ENCODE results near the gene ATOH8.

ATOH8 gene

DNA sequence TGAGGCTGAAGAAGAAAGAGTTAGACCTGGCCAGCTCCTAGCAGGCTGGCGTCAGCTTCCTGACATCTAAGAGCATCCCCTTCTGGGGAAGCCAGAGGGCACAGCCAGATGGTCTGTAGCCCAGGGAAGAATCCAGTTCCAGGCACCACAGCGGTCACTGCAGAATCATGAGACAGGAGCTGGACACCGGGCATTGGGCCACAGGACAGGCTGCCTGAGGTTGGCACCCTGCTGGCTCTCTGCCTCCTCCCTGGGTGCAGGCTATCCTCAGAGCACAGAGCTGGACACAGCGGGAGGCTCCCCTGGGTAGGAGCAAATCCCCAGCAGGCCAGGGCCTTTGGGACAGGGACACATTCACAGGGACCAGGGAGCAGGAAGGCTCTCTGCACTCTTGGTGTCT lies 19.8 kb upstream of the ATOH8 start:
- in situ Hi-C loops (cut with HindIII; ENCODE audit: low sequenced_read_pairs): no loop called here

- in situ Hi-C loops (cut with HindIII; ENCODE audit: low sequenced_read_pairs): no loop called here
Measured at GRCh38 chr2:85734942-85735608, 18.7 kb upstream of the ATOH8 start.

GRCh38 chr2:85735691-85736090 lies 18.1 kb upstream of the ATOH8 start:
- in situ Hi-C loops (cut with HindIII; ENCODE audit: low sequenced_read_pairs): no loop called here

DNA sequence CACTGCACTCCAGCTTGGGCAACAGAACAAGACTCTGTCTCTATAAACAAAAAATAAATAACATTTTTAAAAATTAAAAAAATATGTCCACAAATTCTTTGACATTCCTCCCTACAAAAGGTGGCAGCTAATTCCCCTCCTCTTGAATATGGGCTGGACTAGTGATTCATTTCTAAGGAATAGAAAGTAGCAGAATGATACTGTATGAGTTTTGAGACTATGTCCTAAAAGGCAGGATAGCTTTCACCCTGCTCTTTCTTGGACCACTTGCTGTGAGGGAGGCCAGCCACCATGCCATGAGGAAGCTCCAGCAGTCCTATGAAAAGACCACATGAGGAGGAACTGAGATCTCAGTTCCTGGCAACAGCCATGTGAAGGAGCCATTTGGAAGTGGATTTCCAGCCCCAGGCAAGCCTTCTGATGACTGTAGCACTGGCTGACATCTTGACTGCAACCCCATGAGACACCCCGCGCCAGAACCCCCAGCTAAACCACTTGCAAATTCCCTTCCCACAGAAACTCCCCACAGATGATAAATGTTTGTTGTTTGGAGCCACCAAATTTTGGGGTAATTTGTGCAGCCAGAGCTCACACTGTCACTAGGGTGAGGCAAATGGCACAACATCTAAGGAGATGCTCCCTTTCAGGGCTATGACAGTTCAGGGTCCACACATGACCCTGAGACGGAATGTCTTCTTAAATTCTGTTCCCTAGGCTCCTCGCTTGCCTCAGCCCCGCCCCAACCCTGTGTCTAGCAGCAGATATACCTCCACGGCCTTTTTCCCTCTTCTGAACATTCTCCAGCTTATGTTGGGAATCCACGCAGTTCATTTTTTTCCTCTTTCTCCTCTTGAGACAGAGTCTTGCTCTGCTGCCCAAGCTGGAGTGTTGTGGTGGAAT lies 17.1 kb upstream of the ATOH8 start:
- in situ Hi-C loops (cut with HindIII; ENCODE audit: low sequenced_read_pairs): no loop called here

DNA sequence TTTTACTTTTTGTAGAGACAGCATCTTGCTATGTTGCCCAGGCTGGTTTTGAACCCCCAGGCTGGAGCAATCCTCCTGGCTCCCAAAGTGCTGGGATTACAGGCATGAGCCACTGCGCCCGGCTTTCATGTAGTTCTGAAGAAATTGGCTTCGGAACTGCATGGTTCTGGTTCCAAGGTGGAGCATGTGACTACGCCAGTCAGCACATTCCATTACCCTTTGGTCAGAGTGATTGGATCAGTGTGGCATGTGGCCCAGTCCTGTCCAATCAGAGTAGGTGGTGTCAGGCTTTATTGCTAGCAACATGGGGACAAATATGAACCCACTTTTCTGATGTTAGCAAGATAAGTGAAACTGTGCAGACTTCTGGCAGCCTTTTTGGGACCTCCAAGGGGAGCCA lies 16.3 kb upstream of the ATOH8 start:
- in situ Hi-C loops (cut with HindIII; ENCODE audit: low sequenced_read_pairs): no loop called here

DNA sequence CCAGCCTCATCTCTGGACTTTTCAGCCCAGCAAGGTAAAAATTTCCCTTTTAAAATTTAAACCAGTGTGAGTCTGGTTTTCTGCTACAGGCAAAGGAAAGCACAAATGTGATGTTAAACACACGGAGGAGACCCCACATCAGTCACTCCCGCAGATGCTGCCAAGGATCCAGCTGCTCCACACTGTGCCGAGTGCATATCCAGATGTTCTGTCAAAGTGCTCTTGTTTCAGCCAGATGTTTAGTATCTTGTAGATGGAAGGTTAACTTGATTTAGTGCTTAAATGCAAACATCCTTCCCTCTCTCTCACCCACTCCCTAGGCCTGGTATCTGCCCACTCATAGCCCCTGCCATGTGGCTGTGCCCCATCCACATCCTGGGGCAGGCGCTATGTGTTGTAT lies 15.8 kb upstream of the ATOH8 start:
- in situ Hi-C loops (cut with HindIII; ENCODE audit: low sequenced_read_pairs): no loop called here

- in situ Hi-C loops (cut with HindIII; ENCODE audit: low sequenced_read_pairs): loop anchor here (5.0 kb wide), 1 partner anchor 62 kb away; no protein-coding TSS in a partner anchor
Measured at GRCh38 chr2:85740193-85740592, 13.6 kb upstream of the ATOH8 start.

DNA sequence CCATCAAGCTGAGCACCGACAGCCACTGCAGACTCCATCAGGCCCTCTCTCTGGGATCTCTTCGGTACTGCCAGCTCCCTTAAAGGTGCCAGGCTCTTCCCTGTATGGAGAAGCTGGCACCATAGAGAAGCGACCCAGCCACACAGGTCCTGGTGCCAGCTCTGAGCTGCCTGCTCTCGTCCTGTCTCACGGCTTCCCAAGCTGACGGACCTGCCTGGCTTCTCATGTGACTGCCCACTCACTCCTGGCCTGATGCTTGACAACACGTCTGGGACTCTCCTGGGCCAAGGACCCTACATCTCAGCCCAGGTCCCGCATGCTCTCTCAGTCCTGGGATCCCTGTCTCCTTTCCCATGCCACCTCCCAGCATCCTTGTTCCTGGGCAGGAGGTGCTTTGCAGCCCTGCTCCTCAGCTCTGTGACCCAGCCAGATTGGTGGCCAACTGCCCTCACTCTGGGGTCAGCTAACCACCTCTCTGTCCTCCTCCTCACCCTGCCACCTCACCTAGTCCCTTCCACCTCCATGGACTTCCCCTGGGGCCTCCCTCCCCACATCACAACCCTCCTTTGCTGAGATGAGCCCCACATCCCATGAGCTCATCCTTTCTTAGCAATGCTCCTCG lies 12.5 kb upstream of the ATOH8 start:
- in situ Hi-C loops (cut with HindIII; ENCODE audit: low sequenced_read_pairs): loop anchor here (5.0 kb wide), 1 partner anchor 61 kb away; no protein-coding TSS in a partner anchor

DNA sequence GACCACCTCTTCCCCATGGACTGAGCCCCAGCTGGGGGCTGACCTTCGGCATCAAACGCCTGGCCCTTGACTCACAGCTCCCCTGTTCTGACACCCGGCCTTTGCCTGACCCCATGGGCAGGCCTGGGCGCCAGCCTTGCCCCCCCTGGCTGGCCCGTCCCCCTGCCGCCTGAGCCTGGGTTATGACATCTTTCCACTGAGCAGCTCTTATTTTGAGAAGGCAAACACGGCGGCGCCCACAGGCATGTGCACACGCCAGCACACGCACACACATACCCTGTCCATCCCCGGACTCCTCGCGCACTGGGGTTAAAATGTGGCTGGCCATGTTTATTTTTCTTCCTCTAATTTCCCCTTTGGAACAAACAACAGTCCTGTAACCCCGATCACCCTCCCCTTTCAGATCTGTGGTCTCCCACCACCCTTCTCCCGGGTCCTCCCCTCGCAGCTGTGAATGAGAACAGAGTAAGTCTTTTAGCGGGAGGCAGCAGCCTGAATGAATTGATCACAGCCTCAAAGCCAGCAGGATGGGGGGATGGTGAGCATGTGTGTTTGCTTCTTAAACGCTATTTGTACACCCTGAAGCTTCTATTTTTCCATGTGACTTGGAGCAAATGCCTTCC lies 11.8 kb upstream of the ATOH8 start:
- in situ Hi-C loops (cut with HindIII; ENCODE audit: low sequenced_read_pairs): loop anchor here (5.0 kb wide), 1 partner anchor 60 kb away; no protein-coding TSS in a partner anchor

DNA sequence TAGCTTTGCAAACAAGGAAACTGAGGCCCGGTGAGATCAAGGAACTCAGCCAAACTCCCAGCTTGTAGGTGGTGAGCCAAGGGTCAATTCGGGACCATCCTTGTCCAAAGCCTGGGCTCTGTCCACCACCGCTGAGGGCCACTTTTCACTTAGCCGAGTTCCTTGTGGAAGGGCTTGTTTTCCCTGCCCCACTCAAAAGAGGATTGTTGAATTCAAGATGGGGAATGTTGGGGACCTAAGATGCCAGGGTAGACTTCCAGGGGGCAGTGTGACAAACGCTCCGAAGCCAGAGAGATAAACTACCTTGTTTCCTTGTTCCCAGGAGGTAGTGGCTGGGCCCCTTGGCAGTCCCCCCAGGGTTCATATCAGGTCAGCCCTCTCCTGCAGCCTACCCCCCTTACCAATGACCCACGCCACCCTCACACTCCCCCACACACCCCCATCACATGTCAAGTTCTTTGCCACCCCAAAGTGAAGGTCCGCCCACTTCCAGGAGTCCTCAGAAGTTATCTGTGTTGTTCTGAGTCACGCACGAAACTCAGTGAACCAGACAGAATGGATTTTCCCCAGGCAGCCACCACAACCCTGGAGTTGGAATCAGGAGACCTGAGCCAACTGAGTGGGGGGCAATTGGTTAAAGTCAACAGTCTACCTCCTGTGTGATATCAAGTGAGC lies 10.3 kb upstream of the ATOH8 start:
- in situ Hi-C loops (cut with HindIII; ENCODE audit: low sequenced_read_pairs): loop anchor here (5.0 kb wide), 1 partner anchor 59 kb away; no protein-coding TSS in a partner anchor

- in situ Hi-C loops (cut with HindIII; ENCODE audit: low sequenced_read_pairs): loop anchor here (5.0 kb wide), 1 partner anchor 58 kb away; no protein-coding TSS in a partner anchor
Measured at GRCh38 chr2:85744055-85744454, 9.7 kb upstream of the ATOH8 start.

DNA sequence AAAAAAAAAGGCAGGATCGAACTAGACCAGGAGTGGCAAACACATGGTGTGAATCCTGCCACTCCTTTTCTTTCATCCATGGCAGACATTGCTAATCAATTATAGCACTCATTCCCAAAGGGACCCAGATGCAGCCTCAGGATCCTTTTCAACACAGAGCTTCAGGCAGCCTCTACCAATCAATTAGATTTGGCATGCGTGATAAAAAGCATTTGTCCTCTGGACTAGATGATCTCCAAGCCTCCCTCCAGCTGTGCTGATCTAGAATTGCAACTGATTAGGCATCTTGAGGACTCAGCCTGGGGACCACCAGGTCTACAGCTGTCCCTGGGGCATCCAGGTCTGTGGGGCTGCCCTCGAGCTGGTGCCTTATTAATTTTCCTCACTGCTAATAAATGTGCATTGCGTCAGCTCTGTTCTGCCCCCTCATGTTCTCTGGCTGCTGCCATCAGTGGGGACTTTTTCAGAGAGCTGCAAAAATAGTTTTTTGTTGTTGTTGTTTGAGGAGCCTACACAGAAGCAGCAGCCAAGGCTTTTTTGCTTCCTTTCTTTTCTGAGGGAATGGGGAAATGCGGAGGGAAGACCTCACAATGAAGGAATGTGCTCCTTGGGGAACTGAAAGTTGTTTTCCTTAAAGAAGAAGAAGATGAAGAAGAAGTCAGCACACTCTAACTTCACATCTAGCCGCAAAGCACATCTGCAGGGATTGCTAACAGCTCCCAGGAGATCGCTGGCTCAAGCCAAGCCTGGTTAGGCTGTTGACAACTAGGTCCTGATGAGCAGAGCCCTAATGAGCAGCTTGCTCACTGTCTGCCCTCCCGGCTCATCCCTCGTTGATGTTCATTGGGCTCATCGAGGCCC lies 8.8 kb upstream of the ATOH8 start:
- in situ Hi-C loops (cut with HindIII; ENCODE audit: low sequenced_read_pairs): loop anchor here (5.0 kb wide), 1 partner anchor 57 kb away; no protein-coding TSS in a partner anchor

GRCh38 chr2:85745619-85746018 lies 8.2 kb upstream of the ATOH8 start:
- in situ Hi-C loops (cut with HindIII; ENCODE audit: low sequenced_read_pairs): no loop called here

DNA sequence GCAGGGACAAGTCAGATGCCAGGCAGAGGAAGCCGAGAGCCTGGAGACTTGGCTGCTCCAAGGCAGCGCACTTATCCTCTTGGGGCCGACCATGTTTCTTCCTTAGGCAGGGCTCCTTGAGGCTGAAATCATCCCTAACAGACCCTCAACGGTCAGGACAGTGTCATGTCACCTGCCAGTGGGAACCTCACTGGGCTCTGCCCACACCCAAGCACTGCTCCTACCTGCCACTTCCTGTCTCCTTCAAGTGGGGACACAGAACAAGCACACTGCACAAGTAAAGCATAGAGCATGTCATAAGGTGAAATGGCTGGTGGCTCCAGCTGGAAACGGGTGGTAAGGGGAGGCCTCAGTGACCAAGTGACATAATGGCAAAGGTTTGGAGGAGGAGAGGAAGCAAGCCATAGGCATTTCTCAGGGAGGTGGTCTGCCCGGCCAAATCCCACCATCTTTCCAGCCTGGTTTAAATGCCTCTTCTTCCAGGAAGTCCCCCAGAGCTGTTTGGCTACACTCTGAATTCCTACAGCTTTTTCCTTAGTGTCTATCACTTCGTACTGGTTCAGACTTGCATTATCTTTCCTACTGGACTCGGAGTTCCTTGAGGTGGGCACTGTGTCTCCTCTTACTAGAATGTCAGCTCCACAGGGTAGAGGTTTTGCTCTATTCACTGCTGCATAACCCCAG lies 7.3 kb upstream of the ATOH8 start:
- in situ Hi-C loops (cut with HindIII; ENCODE audit: low sequenced_read_pairs): no loop called here

GRCh38 chr2:85747441-85747840 lies 6.3 kb upstream of the ATOH8 start:
- in situ Hi-C loops (cut with HindIII; ENCODE audit: low sequenced_read_pairs): no loop called here

- in situ Hi-C loops (cut with HindIII; ENCODE audit: low sequenced_read_pairs): no loop called here
Measured at GRCh38 chr2:85748039-85748734, 5.6 kb upstream of the ATOH8 start.

DNA sequence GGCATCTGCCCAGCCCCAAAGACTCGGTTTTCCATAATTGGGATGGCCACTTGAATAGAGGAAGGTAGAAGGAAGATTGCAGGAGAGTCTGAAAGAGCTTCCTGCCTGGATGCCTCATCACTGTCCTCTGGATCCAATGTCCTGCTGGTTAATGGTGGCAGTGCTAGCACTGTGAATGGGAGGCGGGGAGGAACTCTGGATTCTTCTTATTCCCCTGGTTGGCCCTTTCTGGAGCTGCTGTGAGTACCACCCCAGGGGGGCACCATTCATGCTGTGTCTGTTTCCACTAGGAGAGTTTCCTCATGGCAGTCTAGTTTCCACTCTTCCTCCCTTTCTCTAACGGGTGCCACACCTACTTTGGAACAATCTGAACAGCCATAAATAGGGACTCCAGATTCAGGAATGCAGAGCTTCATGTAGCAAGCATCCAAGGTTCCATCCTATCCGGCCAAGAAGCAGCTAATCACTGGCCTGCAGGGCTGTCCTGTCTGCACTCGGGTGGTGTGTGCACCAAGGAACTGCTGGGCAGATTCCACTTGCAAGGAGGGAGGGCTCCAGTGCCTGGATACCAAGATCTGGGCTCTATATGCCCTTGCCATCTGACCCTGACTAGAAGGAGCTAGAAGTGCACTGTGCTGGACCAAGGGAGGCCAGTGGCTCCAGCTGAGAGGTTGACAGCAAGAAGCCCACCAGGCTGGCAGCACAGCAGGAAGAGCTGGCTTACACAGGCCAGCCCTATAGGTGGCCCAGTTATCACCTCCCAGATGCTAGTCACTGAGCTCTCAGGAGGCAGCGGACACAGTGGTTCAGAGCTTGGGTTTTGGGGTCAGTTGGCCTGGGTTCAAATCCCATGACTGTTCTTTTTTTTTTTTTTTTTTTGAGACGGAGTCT lies 4.6 kb upstream of the ATOH8 start:
- in situ Hi-C loops (cut with HindIII; ENCODE audit: low sequenced_read_pairs): no loop called here

All from endothelial cell of hepatic sinusoid (primary cell).